ENCODE measurements around the gene SMAD3. TPM values are rescaled to one million over a fixed set of nuclear protein-coding genes. Genes with fewer than 3 reads are reported as not detected.

Gene SMAD3
- total RNA-seq, 3 donors from 2014 or later = 22.5 to 44.6 (median 33.4) TPM

- peaks cover 7 to 11% of the 10 kb centered on the region in 2 donors for H3K4me1 ChIP-seq
- no peak for DNase-seq (ENCODE audit: low spot score in 2 of 2)
- TF ChIP-seq POLR2A (IDR thresholded peaks at IDR 0.05) = no peak
- no peak for TF ChIP-seq POLR2AphosphoS5 (IDR thresholded peaks at IDR 0.05)
- TF ChIP-seq CTCF (IDR thresholded peaks at IDR 0.05) = no peak
- H3K27me3 ChIP-seq = no peaks in the 10 kb centered on the region
- no peaks in the 10 kb centered on the region for H3K9me3 ChIP-seq
- no peak overlapping the region for H3K4me3 ChIP-seq
- H3K36me3 ChIP-seq = no peaks in the 10 kb centered on the region
- intact Hi-C loops (cut with DNase I; ENCODE audit: low total_unique reads) = no loop called here
- H3K27ac ChIP-seq = peak overlapping the region in 1 of 2 donors; percentile 64
Measured at GRCh38 chr15:67110958-67111864, 45.8 kb downstream of the SMAD3 start.

- H3K4me3 ChIP-seq = no peak overlapping the region
- DNase-seq (ENCODE audit: low spot score in 2 of 2) = no peak
- TF ChIP-seq POLR2A (IDR thresholded peaks at IDR 0.05) (no peak), POLR2AphosphoS5 (IDR thresholded peaks at IDR 0.05) (no peak), CTCF (IDR thresholded peaks at IDR 0.05) (no peak)
- no peaks in the 10 kb centered on the region for H3K36me3 ChIP-seq
- H3K27ac ChIP-seq = peak overlapping the region; percentile 54 to 76
- intact Hi-C loops (cut with DNase I; ENCODE audit: low total_unique reads) = no loop called here
- H3K27me3 ChIP-seq = no peaks in the 10 kb centered on the region
- H3K4me1 ChIP-seq = no peaks in the 10 kb centered on the region
- no peaks in the 10 kb centered on the region for H3K9me3 ChIP-seq
Measured at GRCh38 chr15:67114046-67114445, 48.6 kb downstream of the SMAD3 start.

GRCh38 chr15:67114846-67115585, 49.6 kb downstream of the SMAD3 start:
- intact Hi-C loops (cut with DNase I; ENCODE audit: low total_unique reads) = no loop called here
- no peak for DNase-seq (ENCODE audit: low spot score in 2 of 2)
- H3K36me3 ChIP-seq = no peaks in the 10 kb centered on the region
- H3K27me3 ChIP-seq = no peaks in the 10 kb centered on the region
- peaks cover 2 to 4% of the 10 kb centered on the region in 2 donors for H3K4me1 ChIP-seq
- H3K27ac ChIP-seq = peak overlapping the region; percentile 54 to 76
- no peaks in the 10 kb centered on the region for H3K9me3 ChIP-seq
- no peak overlapping the region for H3K4me3 ChIP-seq
- TF ChIP-seq POLR2AphosphoS5 (IDR thresholded peaks at IDR 0.05) = no peak
- no peak for TF ChIP-seq CTCF (IDR thresholded peaks at IDR 0.05)
- TF ChIP-seq POLR2A (IDR thresholded peaks at IDR 0.05) = no peak

- Histone ChIP-seq H3K4me3 (no peak overlapping the region), H3K9me3 (no peaks in the 10 kb centered on the region), H3K4me1 (peaks cover 7 to 10% of the 10 kb centered on the region in 2 donors), H3K27ac (peak overlapping the region; percentile 54 to 76), H3K36me3 (no peaks in the 10 kb centered on the region), H3K27me3 (no peaks in the 10 kb centered on the region)
- no peak for TF ChIP-seq POLR2AphosphoS5 (IDR thresholded peaks at IDR 0.05)
- TF ChIP-seq CTCF (IDR thresholded peaks at IDR 0.05) = no peak
- no peak for TF ChIP-seq POLR2A (IDR thresholded peaks at IDR 0.05)
- no peak for DNase-seq (ENCODE audit: low spot score in 2 of 2)
- intact Hi-C loops (cut with DNase I; ENCODE audit: low total_unique reads) = no loop called here
Measured at GRCh38 chr15:67115586-67115969, 50.2 kb downstream of the SMAD3 start.

- H3K27ac ChIP-seq = peak overlapping the region; percentile 52 to 59
- no peaks in the 10 kb centered on the region for H3K9me3 ChIP-seq
- no peak overlapping the region for H3K4me3 ChIP-seq
- H3K4me1 ChIP-seq = peaks cover 12 to 22% of the 10 kb centered on the region in 2 donors
- TF ChIP-seq POLR2AphosphoS5 (IDR thresholded peaks at IDR 0.05) = no peak
- no peak for TF ChIP-seq CTCF (IDR thresholded peaks at IDR 0.05)
- no peak for TF ChIP-seq POLR2A (IDR thresholded peaks at IDR 0.05)
- no peak for DNase-seq (ENCODE audit: low spot score in 2 of 2)
- no peaks in the 10 kb centered on the region for H3K27me3 ChIP-seq
- intact Hi-C loops (cut with DNase I; ENCODE audit: low total_unique reads) = no loop called here
- no peaks in the 10 kb centered on the region for H3K36me3 ChIP-seq
Measured at GRCh38 chr15:67116742-67117141, 51.3 kb downstream of the SMAD3 start.
